22Rv1 (cell line): Measurements from ENCODE around the gene APAF1.

Source experiments
- CTCF ChIP-seq: fragments of 450-650 bp; IDR thresholded peaks from 2 replicates; pipeline ENCODE4 v1.5.1; 2017; ENCODE audit warnings: mild to moderate bottlenecking
- ZFX ChIP-seq: fragments of 450-650 bp; IDR thresholded peaks from 2 replicates; pipeline ENCODE4 v1.6.1; 2017; ENCODE audit warnings: antibody characterized with exemption, borderline replicate concordance

- TF ChIP-seq CTCF, result no peak
- TF ChIP-seq ZFX, result no peak
Observed at GRCh38 chr12:98754095-98754494, 109.0 kb downstream of the APAF1 start.
